H1 (cell line): ENCODE data around the gene SLC25A30. TPM values are rescaled to one million over a fixed set of nuclear protein-coding genes. Genes with fewer than 3 reads are reported as not detected.

ENCODE experiments used
- RBBP5 ChIP-seq: IDR thresholded peaks from 2 replicates; pipeline ENCODE4 v1.7.1; 2012; ENCODE audit warnings: low read depth, mild to moderate bottlenecking, inconsistent platforms, low read length, moderate library complexity, borderline replicate concordance
- polyA plus RNA-seq, 7 experiments: library from polyadenylated mRNA; depleted of rRNA in 3 of 7; stranded (reverse) in 5 of 7; unstranded in 2 of 7; fragments of >200 nt in 5 of 7; fragments of 200-250 nt in 2 of 7; gene quantifications; 1 replicate in 5 of 7; 2 replicates in 1 of 7; 4 replicates in 1 of 7; pipeline versions ENCODE4 v1.2.1 to v1.2.3, GENCODE V29; 2011 to 2013; ENCODE audit warnings: missing spikeins in 2 of 7, mixed read lengths in 2 of 7
- total RNA-seq: library from RNA; stranded (reverse); fragmentation: NEBNext Ultra II Directional; extraction: Animal tissue kit (Norgen Biotek cat#: 25700); gene quantifications from 2 replicates; pipeline ENCODE4 v1.2.1, GENCODE V29; 2021

Gene SLC25A30
- total and polyA plus RNA-seq, 2 of the 8 experiments (the other 6 are each of a cell fraction or from before 2014, with no cell fraction given): 2.1 to 8.7 TPM

DNA sequence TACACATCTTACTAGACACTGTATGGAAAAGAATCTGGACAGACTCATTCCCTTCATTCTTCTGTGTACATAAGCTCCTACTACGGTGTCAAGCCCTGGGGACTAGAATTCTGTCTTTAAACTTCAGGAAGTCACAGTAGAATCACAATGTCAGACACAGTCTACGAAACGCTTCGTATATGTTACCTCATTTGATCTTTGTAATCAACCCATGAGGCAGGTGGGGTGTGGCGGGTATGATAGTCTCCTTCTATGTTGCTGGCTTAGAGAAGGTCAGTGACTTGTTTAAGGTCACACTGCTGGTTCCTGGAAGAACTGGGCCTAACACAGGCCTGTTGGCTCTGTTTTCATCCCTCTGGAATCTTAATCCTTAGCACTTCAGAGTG lies 45.0 kb downstream of the SLC25A30 start (continued):
- no peak for TF ChIP-seq RBBP5
